HG02678 (cell line): ENCODE measurements around the gene CHCHD3.
"Not testable (repeated sequence)": the region's sequence is repeated elsewhere in the genome, so short reads cannot be mapped to it uniquely, and the experiment has no call there.

Experiments used
- ATAC-seq: cut with Tn5 transposase; IDR thresholded peaks from one replicate; pipeline ENCODE4 v1.9.1; 2021; ENCODE audit warnings: mild to moderate bottlenecking, moderate library complexity; ENCODE audit not compliant: unreplicated experiment

CHCHD3 gene

DNA sequence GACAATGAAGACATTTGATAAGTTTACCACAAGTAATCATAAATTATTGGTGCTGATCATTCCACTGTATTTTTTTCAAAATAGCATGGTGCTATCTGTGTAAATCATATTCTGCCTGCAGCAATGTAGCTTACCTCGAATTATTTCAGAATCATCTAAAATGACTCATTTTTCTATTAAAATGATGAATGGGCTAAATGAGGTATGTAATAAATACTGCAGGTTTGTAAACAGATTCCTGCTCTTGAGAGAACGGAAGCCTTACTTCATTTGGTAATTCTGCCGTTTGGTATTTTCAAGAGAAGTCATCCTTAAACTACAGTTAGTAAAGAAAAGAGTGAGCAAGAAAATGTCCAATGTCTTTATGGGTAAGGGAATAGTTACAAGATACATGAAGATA is 115.9 kb downstream of the CHCHD3 start:
- no peak for ATAC-seq

DNA sequence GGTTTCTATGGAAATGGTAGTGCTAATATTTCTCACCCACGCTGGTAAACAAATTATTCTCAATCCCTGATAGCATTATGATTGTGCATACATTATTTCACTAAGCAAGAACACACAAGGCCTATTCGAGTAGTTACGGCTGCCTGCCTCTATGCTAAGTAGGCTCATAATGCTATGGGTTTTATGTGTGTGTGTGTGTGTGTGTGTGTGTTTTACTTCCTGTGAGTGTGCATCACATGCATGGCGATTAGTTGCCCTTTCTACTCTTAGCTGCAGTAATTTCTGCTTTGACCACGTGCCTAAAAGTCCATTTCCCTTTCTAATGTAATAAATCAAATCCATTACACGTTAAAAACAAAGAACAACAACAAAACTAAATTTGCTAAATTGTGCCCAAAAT is 117.0 kb downstream of the CHCHD3 start:
- no peak for ATAC-seq

DNA sequence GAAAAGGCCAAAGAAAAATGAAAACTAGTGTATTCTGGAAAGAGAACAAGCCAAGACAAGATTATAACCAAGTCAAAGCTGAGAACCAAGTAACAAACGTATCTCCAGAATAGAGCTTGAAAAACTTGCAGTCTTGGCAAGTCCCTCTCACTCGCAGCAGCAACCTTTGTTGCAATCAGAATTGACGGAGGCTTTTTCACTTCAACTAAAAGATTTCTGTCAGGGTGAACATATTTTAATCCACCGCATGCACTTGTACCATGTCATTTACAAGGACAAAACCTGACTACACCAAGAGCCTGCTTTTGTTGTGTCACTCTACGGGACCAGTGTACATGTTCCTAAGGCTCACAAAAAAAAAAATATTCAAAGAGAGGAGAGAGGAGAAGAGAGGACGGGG is 122.0 kb downstream of the CHCHD3 start:
- ATAC-seq = no peak

DNA sequence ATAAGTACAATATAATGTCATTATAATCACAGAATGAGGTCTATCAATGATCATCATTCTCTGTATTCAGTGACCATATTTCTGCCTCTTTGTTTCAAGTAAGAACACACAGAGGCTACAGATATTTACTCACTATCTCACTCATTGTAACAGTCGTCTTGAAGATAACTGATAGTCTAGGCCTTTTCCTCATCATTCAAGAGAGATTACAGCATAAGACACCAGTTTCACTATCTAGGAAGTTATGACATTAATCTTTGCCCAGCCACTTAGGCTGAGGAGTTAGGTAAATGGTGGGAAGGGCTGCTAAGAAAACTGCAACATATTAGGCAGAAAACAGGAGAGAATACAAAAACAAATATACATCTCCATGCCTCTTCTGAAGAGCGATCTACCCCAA is 125.3 kb downstream of the CHCHD3 start:
- no peak for ATAC-seq

DNA sequence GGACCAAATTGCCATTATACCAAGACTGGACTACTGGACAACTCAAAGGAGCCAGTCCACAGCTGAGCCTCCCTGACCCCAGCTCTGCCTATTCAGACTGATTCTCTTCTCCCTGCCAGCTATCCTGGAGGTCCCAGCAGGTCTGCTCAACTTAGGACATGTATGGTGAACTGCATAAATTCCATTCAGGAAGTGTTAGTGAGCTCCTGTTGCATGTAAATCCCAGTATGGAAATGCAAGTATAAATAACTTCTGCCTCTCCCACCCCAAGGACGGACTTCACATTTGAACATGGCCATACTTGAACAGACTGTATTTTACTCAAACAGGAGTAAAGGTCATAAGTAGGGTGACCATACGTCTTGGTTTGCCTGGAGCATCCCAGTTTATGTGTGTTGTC is 128.4 kb downstream of the CHCHD3 start:
- no peak for ATAC-seq

DNA sequence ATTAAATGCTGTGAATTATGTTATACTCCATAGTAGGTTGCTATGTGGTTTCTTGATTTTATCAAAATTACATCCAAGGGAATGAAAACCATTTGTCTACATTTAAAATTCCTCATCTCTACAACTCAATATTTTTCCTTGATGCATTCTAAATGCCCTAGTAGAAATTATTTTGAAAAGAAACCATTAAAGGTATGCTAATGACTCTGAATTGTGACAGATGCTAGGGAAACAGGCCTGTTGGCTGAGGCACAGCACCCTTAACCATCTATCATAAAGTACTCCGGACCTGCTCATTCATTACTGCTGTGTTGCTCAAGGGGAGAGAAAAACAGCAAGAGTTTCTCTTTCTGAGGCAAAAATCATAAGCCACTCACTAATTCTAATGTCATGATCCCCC is 131.2 kb downstream of the CHCHD3 start:
- no peak for ATAC-seq

DNA sequence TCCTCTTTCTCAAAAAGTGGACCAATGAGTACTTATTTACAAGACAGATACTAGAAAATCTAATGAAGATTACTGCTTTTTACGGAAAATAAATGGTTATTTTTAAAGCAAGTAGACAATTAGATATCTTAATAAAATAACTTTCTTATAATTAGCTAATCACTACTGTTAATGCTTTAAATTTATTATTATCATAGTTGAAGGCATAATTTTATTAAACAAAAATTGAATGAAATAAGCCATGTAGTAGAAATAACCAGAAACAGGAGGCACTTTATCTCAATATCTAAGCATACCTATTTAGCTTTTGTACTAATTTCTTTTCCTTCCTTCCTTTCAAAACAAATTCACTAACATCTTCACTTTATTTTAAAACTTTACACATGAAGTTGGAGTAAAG is 134.9 kb downstream of the CHCHD3 start:
- no peak for ATAC-seq

DNA sequence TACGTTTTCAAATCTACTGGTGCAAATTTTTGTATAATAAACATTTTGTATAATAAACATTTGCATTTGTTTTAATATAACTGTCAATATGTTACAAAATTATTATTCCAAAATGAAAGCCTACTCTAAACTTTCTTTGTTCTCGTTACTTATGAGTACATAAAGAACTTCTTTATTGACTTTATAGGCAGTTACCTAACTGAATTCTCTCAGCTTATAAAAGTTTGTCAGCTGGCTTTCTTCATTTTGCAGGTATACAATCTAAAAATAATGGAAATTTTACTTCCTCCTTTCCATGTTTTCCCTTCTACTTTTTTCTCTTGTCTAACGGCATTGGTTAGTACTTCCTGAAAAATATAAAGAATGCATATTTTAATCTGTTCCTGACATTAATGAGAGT is 137.1 kb downstream of the CHCHD3 start:
- no peak for ATAC-seq

DNA sequence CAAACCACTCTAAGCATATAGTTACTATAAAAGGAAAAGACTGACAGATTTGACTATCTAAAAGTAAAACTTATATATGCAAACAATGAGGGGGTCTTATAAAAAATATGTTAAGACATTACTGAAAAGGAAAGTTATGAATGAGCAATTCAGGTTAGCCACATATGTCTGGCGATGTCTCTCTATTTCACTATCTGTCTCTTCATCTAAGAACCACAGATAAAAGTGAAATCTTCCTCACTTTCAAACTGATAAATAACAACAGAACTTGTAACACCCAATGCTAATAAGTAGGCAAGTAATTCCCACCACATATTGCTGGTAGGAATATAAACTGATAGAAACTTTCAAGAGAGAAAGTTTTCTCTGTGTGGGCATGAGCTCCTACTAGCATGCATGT is 138.2 kb downstream of the CHCHD3 start:
- no peak for ATAC-seq

DNA sequence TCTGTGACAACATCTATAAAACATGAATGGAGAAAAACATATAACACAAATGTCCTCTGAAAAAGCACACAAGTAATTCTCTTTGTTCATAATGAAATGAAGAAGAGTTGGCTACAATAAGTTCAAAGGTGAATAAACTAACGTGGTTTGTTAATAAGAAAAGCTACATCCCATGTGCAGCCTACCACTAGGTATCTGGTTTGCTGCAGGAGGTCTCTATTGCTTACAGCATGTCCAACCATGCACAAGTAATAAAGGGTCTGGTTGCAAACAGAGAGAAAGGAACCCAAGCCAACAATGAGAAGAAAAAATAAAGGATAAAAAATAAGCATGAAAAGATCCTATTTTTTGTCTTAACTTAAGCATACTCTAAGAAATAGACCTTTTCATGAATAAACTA is 139.2 kb downstream of the CHCHD3 start:
- no peak for ATAC-seq

DNA sequence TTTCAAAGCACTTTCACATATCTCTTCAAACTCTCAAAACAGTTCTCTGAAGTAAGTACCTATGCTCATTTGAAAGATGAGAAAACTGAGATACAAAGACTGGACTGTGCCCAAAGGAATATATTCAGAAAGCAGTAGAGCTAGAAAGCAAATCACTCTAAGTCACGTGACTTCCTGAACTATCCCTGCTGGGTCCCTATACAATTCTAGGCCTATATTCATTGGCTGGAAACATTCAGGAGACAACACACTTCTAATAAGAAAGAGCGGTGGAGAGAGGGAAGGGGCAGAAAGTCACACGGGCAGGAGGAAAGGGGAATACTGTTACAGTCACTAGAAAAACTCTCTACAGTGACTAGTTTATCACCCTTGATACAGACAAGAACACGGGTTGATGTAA is 140.0 kb downstream of the CHCHD3 start:
- no peak for ATAC-seq

DNA sequence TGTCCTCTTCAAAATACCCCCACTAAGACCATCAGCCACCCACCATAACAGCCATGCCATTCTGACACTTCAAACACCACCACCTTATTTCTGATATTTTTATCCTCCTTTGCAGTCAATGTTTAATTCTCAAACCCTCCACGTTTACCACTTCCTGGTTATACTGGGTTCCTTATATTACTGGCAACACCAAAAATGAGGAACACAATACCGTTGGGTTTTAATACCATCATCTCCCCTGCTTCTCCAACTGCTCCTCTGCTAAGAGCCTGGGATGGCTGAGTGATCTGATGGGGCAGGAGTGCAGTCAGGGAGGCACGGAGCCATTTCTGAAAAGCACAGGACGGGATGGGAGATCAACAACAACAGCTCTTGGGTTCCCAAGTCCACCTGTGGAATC is 140.5 kb downstream of the CHCHD3 start:
- no peak for ATAC-seq

DNA sequence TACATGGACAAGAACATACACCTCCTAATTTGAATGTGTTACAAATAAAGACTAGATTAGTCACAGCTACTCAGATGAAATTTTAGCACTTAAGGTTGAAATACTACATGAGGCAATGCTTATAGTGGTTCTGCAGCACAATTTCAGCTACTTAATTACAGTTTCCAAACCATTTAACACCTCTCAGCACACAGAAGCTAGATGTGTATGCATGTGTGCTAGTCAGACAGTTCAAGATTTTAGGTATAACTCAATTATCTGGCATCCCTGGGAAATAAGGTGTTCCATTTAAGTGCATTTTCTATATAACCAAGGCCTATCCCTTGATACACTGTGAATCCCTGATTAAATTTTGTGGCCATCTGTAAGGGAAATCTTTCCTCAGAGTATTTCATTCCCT is 141.8 kb downstream of the CHCHD3 start:
- ATAC-seq = no peak

DNA sequence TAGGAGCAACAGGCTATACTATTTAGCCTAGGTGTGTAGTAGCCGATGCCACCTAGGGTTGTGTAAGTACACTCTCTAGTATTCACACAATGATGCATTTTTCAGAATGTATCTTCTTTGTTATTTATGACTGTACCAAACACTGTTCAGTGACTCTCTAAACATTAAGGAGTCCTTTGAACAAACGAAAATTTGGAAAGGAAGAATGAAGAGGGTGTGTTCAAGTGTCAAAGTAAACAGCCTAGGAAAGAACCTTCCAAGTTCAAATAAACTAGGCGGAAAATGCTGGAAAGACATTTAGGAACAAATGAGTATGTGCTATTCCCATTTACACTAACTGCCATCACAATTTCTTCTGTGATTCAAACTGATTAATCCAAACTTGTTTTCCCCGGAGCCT is 142.4 kb downstream of the CHCHD3 start:
- ATAC-seq = no peak

DNA sequence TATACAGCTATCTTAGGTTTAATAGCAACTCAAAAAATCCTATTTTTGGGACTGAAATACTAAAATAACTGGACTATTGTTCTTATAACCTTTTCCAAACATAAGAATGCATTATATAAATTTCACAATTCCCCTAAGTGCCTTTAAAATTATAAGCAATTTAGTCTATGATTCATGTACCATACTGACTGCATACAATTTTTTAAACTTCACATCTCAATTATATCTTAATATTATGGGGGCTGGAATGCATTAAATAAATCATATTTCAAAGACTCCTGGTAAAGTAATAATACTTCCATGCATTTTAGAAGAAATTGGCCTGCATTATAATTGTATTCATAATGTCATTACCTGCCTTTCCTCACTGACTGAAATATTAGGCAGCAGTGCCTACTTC is 144.6 kb downstream of the CHCHD3 start:
- no peak for ATAC-seq

DNA sequence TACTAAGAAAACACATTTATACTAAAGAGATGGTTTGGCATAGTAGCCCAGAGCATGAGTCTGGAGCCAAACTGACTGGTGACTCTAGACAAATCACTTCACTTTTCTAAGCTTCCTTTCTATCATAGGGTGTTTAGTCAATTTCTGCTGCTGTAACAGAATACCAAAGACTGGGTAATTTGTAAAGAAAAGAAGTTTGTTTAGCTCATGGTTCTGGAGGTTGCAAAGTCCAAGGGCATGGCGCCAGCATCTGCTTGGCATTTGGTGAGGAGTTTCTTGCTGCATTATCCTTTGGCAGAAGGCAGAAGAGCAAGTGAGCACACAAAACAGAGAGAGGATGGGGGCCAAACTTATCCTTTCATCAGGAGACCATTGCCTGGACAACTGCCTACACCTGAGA is 146.3 kb downstream of the CHCHD3 start:
- no peak for ATAC-seq

DNA sequence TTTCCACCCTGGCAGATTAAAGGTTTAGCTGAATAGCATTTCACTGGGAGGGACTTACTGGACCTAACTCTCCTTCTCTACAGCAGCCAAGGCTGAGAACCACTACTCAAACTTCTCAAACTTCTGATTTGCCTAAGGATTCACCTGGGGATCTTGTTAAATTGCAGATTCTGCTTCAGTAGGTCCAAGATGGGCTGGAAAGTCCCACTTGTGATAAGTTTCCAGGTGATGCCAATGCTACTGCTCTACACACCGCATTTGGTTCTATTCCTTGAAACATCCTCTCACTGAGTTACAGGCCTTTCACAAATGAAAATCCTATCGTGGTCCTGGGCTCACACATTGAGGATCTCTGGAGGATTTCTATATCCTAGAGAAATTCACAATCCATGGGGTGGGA is 147.9 kb downstream of the CHCHD3 start:
- ATAC-seq = no peak

DNA sequence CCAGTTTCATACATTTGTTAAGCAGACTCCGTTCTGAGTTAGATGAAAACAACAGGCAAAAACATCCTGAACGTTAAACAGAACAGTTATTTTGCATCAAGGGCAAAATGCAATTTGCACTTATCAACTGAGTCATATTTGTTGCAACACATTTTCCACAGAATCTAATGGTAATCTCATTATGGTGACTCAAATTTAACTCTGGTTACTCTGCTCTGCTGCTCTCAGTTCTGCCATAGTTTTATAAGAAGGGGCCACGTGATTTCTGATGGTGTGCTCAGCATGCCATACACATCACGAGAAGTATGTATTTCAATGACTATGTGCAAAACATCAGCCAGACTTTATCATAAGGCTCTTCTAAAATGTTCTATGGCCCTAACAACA is 148.8 kb downstream of the CHCHD3 start:
- no peak for ATAC-seq

DNA sequence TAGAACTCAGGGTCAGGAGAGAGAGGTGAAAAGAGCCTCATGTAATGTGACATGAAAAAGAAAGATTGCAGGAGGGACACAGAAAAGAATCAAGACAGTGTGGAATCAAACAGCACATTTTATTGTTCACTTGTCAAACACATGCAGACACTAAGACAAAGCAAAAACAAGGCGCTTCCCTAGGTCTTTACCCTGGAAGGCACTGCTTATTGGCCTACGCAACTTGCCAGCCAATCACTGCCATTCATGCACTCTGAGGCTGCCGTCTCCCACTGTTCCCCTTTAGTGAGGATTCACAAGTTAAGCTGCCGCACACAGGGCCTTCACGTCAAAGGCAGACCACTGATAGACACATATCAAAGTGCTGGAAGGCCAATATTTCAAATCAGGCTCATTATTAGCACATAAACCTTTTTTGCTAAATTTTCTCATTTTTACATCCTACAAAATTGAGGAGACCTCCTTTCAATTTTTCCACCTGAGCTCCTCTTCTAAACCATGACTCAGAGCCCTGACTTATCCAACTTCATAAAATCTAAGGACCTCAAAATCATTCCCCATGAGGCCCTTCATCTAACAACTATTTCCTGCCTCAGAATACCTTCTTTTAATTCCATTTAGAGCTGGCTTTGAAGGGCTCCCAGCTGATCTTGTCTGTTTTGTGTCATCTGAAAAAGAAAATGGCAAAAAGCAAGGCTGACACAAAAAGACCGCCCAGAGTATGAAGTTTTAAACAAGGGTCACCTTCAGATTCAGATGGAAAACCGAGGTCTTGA is 149.4 kb downstream of the CHCHD3 start:
- no peak for ATAC-seq

DNA sequence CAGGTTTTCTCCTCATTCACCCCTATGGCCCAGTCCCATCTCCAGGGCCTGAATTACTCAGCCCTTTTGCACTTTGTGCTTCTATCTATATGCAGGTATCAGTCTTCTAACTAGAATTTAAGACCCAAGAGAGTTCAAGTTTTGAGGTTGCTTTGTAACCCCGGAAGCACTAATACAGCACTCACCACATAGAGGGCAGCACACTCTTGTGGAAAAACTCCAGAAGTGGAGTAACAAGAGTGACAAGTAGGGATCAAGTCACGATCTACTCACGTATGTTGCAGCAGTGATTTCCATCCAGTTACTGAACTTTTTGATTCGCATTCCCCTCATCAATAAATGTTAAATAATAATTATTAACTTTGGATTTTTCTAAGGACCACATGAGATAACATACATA is 151.0 kb downstream of the CHCHD3 start:
- no peak for ATAC-seq

DNA sequence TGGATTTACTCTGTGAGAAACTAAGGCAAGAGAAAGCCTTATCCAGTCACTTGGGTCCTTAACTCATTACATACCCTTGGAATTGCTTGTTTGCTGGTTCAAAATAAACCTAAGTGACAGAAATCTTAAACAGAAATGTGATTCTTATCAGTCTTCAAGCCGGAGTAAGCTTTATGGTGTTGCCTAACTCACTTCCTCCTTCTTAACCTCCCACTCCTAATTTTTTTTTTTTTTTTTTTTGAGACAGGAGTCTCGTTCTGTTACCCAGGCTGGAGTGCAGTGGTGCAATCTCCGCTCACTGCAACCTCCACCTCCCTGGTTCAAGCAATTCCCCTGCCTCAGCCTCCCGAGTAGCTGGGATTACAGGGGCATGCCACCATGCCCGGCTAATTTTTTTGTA is 151.9 kb downstream of the CHCHD3 start:
- ATAC-seq = not testable (repeated sequence)

DNA sequence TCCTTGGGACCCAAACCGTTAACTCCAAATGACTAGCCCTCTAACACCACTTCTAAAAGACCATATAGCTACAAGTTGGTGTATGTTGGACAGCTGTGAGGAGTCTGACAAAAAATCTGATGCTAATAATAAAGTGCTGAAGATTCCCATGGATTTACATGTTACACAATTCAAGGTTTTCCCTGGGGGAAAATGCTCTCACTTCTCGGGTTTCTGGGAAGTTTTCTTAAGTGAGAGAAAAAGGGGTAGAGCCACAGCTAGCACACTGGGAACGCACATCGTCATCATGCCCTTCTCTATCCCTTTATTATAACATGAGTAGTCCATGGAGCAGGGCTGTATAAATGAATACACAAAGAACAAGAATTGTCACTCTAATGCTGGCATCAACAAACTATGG is 162.1 kb downstream of the CHCHD3 start:
- ATAC-seq = no peak

DNA sequence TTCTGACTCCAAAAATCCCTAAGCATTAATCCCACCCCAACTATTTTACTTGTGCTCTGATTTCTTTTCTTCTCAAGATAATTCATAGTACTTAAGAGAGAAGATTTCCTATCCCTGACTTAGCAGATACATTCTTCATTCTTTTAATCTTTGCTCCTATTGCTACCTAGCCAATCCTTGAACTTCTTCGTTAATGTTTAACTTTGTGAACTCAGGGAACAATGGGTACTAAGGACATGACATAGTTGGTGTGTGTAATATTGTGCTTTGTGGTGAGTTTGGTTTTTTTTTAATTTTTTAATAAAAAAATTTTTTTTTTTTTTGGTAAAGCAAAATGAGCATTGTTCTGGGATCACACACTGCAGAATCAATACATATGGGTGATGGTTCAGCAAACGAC is 166.2 kb downstream of the CHCHD3 start:
- ATAC-seq = no peak
